Suprapubic skin (tissue), 4 donors: ENCODE measurements around the gene ZDHHC11B. TPM values are rescaled to one million over a fixed set of nuclear protein-coding genes. Genes with fewer than 3 reads are reported as not detected.
A peak's percentile ranks its signal among the peaks of the same experiment; 100 is the strongest.
"Not testable (repeated sequence)": the region's sequence is repeated elsewhere in the genome, so short reads cannot be mapped to it uniquely, and the experiment has no call there.

ENCODE experiments used
- DNase-seq, 2 donors: peaks; one replicate each; pipeline ENCODE4 v3.0.0-alpha.2; 2019; ENCODE audit warnings: low spot score in 2 of 2
- H3K27ac ChIP-seq: fragments of 200-600 bp; sonication (generic); one replicate; pipeline ENCODE4 v1.5.1; 2019
- H3K27me3 ChIP-seq: fragments of 200-600 bp; sonication (generic); one replicate; pipeline ENCODE4 v1.5.1; 2019
- H3K36me3 ChIP-seq: fragments of 200-600 bp; sonication (generic); one replicate; pipeline ENCODE4 v1.5.1; 2019
- H3K4me1 ChIP-seq: fragments of 200-600 bp; sonication (generic); one replicate; pipeline ENCODE4 v1.5.1; 2019
- H3K4me3 ChIP-seq: fragments of 200-600 bp; sonication (generic); one replicate; pipeline ENCODE4 v1.5.1; 2019; ENCODE audit warnings: mild to moderate bottlenecking
- H3K9me3 ChIP-seq: fragments of 200-600 bp; sonication (generic); one replicate; pipeline ENCODE4 v1.5.1; 2019
- CTCF ChIP-seq, 2 donors: fragments of 200-600 bp in 1 of 2; fragments of 450-650 bp in 1 of 2; sonication (generic) in 1 of 2; IDR thresholded peaks; one replicate each; pipeline ENCODE4 v1.5.1; 2016 to 2019; ENCODE audit warnings: antibody characterized with exemption in 2 of 2, mild to moderate bottlenecking in 1 of 2, moderate library complexity in 1 of 2
- EP300 ChIP-seq: sonication (generic); formaldehyde crosslinking; IDR thresholded peaks from one replicate; pipeline ENCODE4 v1.6.1; 2017; ENCODE audit warnings: antibody characterized with exemption
- POLR2A ChIP-seq, 2 donors: fragments of 450-650 bp; IDR thresholded peaks; one replicate each; pipeline ENCODE4 v1.6.1; 2017; ENCODE audit warnings: antibody characterized with exemption in 2 of 2, mild to moderate bottlenecking in 2 of 2, moderate library complexity in 2 of 2
- POLR2AphosphoS5 ChIP-seq, 3 donors: sonication (generic); formaldehyde crosslinking; IDR thresholded peaks; one replicate each; pipeline ENCODE4 v1.6.1; 2017; ENCODE audit warnings: antibody characterized with exemption in 3 of 3
- WGBS: methylation state at CpG from one replicate; pipeline ENCODE4 v1.1.5; 2018; 5-methylcytosine and 5-hydroxymethylcytosine counted together
- total RNA-seq, 4 donors: library from RNA; depleted of rRNA; stranded (reverse); fragments of >200 nt; gene quantifications; one replicate each; pipeline ENCODE4 v1.1.0, GENCODE V29; 2016

Gene ZDHHC11B
- total RNA-seq, 4 donors from 2014 or later: 9.3 to 35.2 (median 19.4) TPM

DNA sequence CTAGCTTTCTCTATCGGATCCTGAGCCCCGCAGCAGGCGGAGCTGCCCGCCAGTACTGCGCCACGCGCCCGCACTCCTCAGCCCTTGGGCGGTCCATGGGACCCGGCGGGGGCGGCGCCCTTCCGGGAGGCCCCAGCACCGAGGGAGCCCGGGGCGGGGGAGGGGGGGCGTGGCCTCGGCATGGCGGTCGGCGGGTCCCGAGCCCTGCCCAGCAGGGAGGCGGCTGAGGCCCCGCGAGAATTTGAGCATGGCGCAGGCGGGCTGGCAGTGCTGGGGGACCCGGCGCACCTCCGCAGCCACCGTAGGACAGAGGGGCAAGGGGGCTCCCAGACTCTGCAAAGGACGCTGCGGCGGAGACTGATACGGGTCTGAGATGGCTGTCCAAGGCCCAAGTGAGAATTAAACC lies 6.8 kb downstream of the ZDHHC11B start:
- H3K4me1 ChIP-seq: peaks cover 11% of the 10 kb centered on the region
- H3K27ac ChIP-seq: no peak overlapping the region
- WGBS: 92% methylated on average over 36 of the region's 36 CpGs
- peak; percentile 66 to 69 for DNase-seq
- H3K9me3 ChIP-seq: no peaks in the 10 kb centered on the region
- no peaks in the 10 kb centered on the region for H3K36me3 ChIP-seq
- no peaks in the 10 kb centered on the region for H3K27me3 ChIP-seq
- H3K4me3 ChIP-seq: no peak overlapping the region
- TF ChIP-seq POLR2A (IDR thresholded peaks at IDR 0.05) (no peak), POLR2AphosphoS5 (IDR thresholded peaks at IDR 0.05) (no peak), EP300 (no peak)

DNA sequence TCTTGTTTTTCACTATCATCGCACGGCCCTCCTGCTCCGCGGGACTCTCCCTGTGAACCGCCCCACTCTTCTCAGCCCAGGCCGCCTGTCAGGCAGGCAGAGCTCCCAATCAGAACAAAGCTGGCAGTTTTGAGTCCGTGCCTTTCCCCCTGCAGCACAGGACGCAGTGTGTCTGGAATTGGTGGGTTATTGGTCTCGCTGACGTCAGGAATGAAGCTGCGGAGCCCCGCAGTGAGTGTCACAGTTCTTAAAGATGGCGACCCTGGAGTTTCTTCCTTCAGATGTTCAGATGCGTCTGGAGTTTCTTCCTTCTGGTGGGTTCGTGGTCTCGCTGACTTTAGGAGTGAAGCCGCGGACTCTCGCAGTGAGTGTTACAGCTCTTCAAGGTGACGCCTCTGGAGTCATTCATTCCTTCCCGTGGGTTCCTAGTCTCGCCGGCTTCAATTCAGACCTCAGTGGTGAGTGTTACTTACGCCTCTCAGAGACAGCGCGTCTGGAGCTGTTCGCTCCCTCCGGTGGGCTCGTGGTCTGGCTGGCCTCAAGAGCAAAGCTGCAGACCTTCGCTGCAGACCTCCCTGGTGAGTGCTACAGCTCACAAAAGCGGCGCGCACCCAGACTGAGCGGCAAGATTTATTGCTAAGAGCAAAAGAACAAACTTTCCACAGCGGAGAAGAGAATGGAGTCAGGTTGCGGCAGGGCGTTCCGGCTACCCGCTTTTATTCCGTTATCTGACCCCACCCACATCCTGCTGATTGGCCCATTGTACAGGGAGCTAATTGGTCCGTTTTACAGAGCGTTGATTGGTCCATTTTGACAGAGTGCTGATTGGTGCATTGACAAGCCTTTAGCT lies 7.4 kb downstream of the ZDHHC11B start:
- TF ChIP-seq CTCF (IDR thresholded peaks at IDR 0.05) (no peak), POLR2A (IDR thresholded peaks at IDR 0.05) (no peak), POLR2AphosphoS5 (IDR thresholded peaks at IDR 0.05) (no peak), EP300 (no peak)
- Histone ChIP-seq H3K27ac (no peak overlapping the region), H3K27me3 (no peaks in the 10 kb centered on the region), H3K36me3 (no peaks in the 10 kb centered on the region), H3K4me1 (peaks cover 12% of the 10 kb centered on the region), H3K9me3 (no peaks in the 10 kb centered on the region), H3K4me3 (peak overlapping the region; percentile 30)
- 88% methylated on average over 42 of the region's 42 CpGs for WGBS
- DNase-seq: peak in 1 of 2 donors; percentile 80

DNA sequence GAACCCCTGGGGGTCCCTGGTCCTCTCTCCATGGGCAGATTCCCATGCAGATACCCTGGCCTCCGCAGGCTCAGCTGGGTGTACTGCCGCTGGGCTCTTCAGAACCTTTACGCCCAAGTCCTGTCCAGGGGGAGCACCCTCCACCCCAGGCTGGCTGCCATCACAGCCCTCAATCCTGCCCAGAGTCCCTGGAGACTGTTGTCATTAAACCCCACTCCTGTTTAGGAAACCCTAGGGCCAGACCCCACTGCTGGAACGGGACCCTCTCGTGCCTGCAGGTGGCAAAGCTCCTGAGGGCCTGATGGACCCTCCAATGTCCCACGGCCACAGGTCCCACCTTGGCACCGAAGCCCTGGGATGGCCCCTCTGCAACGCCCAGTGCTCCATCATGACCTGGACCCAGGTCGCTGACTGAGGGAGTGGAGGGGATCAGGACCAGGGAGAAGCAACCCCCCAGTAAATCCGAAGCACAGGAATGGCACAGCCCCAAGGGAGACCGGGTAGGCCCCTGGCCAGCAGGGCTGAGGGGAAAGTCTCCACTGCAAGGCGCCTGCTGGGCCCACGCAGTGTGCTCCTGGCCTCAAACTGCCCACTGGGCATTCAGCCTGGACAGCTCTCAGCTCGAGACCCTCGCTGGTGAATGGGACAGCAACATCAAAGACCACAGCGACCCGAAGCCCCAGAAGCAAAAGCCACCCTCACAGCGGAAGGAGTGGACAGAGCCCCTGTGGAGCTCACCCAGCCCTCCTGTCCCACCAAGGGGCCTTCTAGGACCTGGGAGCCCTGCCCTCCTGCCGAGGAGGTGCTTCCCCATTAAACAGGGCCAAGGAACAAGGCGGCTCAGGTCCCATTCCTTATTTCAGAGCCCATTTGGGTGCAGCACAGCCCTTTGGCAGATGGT lies 8.3 kb downstream of the ZDHHC11B start:
- no peaks in the 10 kb centered on the region for H3K9me3 ChIP-seq
- TF ChIP-seq EP300: no peak
- no peak for TF ChIP-seq POLR2A (IDR thresholded peaks at IDR 0.05)
- no peak for TF ChIP-seq CTCF (IDR thresholded peaks at IDR 0.05)
- no peak for TF ChIP-seq POLR2AphosphoS5 (IDR thresholded peaks at IDR 0.05)
- no peaks in the 10 kb centered on the region for H3K36me3 ChIP-seq
- peak; percentile 63 to 78 for DNase-seq
- no peak overlapping the region for H3K27ac ChIP-seq
- peaks cover 12% of the 10 kb centered on the region for H3K4me1 ChIP-seq
- no peaks in the 10 kb centered on the region for H3K27me3 ChIP-seq
- WGBS: 90% methylated on average over 20 of the region's 20 CpGs
- H3K4me3 ChIP-seq: peak overlapping the region; percentile 30

DNA sequence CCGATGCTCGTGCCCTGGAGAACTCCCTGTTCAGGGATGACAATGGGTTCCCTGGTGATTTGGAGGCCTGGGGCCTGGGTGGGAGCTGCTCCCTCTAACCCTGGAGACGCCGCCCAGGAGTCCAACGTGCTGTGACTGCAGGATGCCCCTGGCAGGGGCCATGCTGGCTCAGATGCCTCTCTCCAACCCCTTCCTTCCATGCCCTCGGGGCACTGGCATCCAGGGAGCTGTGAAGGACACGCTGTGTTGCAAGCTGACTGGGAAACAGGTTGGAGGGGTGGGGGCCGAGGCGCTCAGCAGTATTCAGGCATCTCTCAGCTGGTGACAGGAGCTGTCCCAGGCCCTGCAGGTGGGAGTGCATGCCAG lies 9.0 kb downstream of the ZDHHC11B start:
- not testable (repeated sequence) for H3K4me3 ChIP-seq, H3K9me3 ChIP-seq, DNase-seq, H3K27me3 ChIP-seq, H3K36me3 ChIP-seq, H3K27ac ChIP-seq
- H3K4me1 ChIP-seq: peaks cover 12% of the 10 kb centered on the region
- WGBS: 44% methylated on average over 9 of the region's 9 CpGs

DNA sequence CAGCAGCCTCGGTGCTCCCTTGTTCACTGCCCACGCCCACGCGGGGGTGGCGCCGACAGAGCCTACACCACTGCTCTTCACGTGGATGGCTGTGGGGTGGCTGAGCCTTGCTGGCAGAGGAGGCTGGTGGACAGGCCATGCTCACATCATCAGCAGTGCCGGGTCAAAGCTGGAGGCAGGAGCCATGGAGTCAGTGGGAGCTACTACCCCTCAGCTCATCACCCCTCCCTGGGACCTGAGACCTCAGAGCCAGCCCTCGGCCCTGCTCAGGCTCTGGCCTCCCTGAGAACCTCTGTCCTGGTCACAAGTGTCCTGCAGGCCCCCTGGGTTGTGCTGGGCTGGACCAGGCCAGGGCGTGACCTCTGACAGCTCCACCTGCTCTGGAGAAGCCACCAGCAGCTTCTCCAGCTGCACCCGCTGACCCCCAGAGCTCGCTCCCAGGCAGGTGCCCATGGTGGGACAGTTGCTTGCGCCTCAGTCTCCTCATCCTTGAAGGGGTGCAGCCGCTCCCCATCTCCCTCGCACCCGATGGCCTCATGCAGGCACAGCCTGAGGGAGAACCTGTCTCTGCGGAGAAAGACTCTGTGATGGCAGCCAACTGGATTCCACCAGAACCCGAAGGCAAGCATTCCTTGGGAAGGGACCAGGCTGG lies 9.5 kb downstream of the ZDHHC11B start:
- H3K27ac ChIP-seq, H3K36me3 ChIP-seq, H3K27me3 ChIP-seq, H3K9me3 ChIP-seq, H3K4me3 ChIP-seq: not testable (repeated sequence)
- peak in 1 of 2 donors; percentile 78 for DNase-seq
- 82% methylated on average over 17 of the region's 18 CpGs for WGBS
- peaks cover 12% of the 10 kb centered on the region for H3K4me1 ChIP-seq

DNA sequence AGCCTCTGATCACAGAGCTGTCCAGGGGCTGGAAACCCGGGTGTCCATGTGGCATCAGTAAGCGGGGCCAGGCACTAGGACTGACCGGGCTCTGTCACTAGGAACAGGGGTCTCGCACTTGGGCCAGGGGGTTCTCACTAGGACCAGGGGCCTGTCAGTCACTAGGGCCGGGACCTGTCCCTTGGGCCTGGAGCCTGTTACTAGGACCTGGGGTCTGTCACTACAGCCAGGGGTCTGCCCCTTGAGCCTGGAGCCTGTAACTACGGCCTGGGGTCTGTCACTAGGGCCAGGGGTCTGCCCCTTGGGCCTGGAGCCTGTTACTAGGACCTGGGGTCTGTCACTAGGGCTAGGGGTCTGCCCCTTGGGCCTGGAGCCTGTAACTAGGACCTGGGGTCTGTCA lies 10.2 kb downstream of the ZDHHC11B start:
- not testable (repeated sequence) for H3K27me3 ChIP-seq, H3K27ac ChIP-seq, H3K36me3 ChIP-seq, H3K9me3 ChIP-seq, H3K4me3 ChIP-seq
- WGBS: 90% methylated on average over 2 of the region's 6 CpGs
- DNase-seq: peak in 1 of 2 donors; percentile 78
- peaks cover 12% of the 10 kb centered on the region for H3K4me1 ChIP-seq
